K562 (cell line): ENCODE measurements around the gene RBM34. TPM values are rescaled to one million over a fixed set of nuclear protein-coding genes. Genes with fewer than 3 reads are reported as not detected.

Experiments used
- ATAC-seq: fragments of 200-7000 bp; cut with Tn5 transposase; 3 replicates; pipeline ENCODE4 v1.9.1; 2020; ENCODE audit warnings: moderate library complexity
- BruUV-seq: library from RNA; stranded (reverse); fragments of 400-500 nt; replicated peaks from 2 replicates; lab custom pipeline; 2021; lab: Mats Ljungman, UMichigan
- CTCF ChIA-PET: fragments of 300-600 bp; formaldehyde crosslinking; extraction: SDS; loops from one replicate; lab custom pipeline; 2021; ENCODE audit warnings: low intra/inter-chr PET ratio; lab: Yijun Ruan, JAX
- POLR2A ChIA-PET: fragments of 300-600, 350-650 bp; sonication (Branson Sonifier 250); formaldehyde crosslinking; extraction: SDS; loops from one replicate; lab custom pipeline; 2021; ENCODE audit warnings: antibody characterized with exemption, inconsistent platforms; lab: Yijun Ruan, JAX
- DNase-seq, 4 experiments: peaks; one replicate each; pipeline versions ENCODE4 v3.0.0 to v3.0.0-alpha.2; 2011 to 2018; ENCODE audit warnings: low spot score in 3 of 4, mixed read lengths in 3 of 4; ENCODE audit errors: extremely low read depth in 1 of 4
- FAIRE-seq: peaks from 2 replicates; lab custom pipeline; 2011; peaks lifted over from hg19 to GRCh38; lab: Jason Lieb, UNC
- H2AFZ ChIP-seq: 2 replicates; pipeline ENCODE4 v1.6.0; 2011; ENCODE audit warnings: low read depth, low read length, control low read depth, inconsistent platforms
- H3K27ac ChIP-seq: fragments of 200-600 bp; 3 replicates; pipeline ENCODE4 v1.8.0; 2011; ENCODE audit warnings: low read depth, mild to moderate bottlenecking, control low read depth, inconsistent platforms, low read length, moderate library complexity, mixed read lengths; ENCODE audit errors: extremely low read depth
- H3K27me3 ChIP-seq, 2 experiments: fragments of 300-600 bp in 1 of 2; 2 replicates in 1 of 2; 3 replicates in 1 of 2; pipeline versions ENCODE4 v1.6.0 to v1.8.0; 2011; ENCODE audit warnings: inconsistent platforms in 2 of 2, low read length in 2 of 2, mild to moderate bottlenecking in 1 of 2, mixed read lengths in 1 of 2, moderate library complexity in 1 of 2; ENCODE audit not compliant: control insufficient read depth in 2 of 2, insufficient read depth in 2 of 2
- H3K36me3 ChIP-seq: fragments of 300-600 bp; 3 replicates; pipeline ENCODE4 v1.8.0; 2011; ENCODE audit warnings: mild to moderate bottlenecking, low read length, inconsistent platforms; ENCODE audit not compliant: control insufficient read depth, insufficient read depth
- H3K4me1 ChIP-seq, 2 experiments: fragments of 200-600 bp in 1 of 2; replicated peaks in 1 of 2; 2 replicates in 1 of 2; 3 replicates in 1 of 2; pipeline versions ENCODE4 v1.5.1 to v1.8.0; 2011; ENCODE audit warnings: inconsistent platforms in 2 of 2, low read length in 2 of 2, mild to moderate bottlenecking in 1 of 2, mixed read lengths in 1 of 2, moderate library complexity in 1 of 2; ENCODE audit not compliant: control insufficient read depth in 2 of 2, insufficient read depth in 2 of 2
- H3K4me2 ChIP-seq: 2 replicates; pipeline ENCODE4 v1.6.1; 2011; ENCODE audit warnings: low read length, control low read depth, inconsistent platforms, mixed read lengths; ENCODE audit not compliant: insufficient read depth
- H3K4me3 ChIP-seq: fragments of 200-600 bp; sonication (generic), shearing (Covaris generic); 2 replicates; pipeline ENCODE4 v1.5.1; 2016; ENCODE audit warnings: control low read depth, inconsistent platforms
- H3K79me2 ChIP-seq: fragments of 200-600 bp; 3 replicates; pipeline ENCODE4 v1.8.0; 2011; ENCODE audit warnings: low read length, inconsistent platforms; ENCODE audit not compliant: control insufficient read depth, insufficient read depth
- H3K9ac ChIP-seq, 2 experiments: 2 replicates each; pipeline versions ENCODE4 v1.6.0 to v1.6.1; 2011; ENCODE audit warnings: low read depth in 2 of 2, low read length in 2 of 2, control low read depth in 1 of 2, inconsistent platforms in 1 of 2, mild to moderate bottlenecking in 1 of 2, mixed read lengths in 1 of 2; ENCODE audit not compliant: insufficient read depth in 1 of 2
- H3K9me1 ChIP-seq: one replicate; pipeline ENCODE4 v1.6.0; 2011; ENCODE audit warnings: inconsistent platforms, mild to moderate bottlenecking, low read length, moderate library complexity; ENCODE audit not compliant: control insufficient read depth, insufficient read depth
- H3K9me3 ChIP-seq: replicated peaks from 2 replicates; pipeline ENCODE4 v1.5.1; 2011; ENCODE audit warnings: low read depth, low read length, inconsistent platforms; ENCODE audit not compliant: control insufficient read depth, insufficient read depth
- H4K20me1 ChIP-seq: replicated peaks from 2 replicates; pipeline ENCODE4 v1.6.1; 2011; ENCODE audit warnings: low read length, inconsistent platforms, mixed read lengths; ENCODE audit not compliant: control insufficient read depth, insufficient read depth
- BHLHE40 ChIP-seq: IDR thresholded peaks from 2 replicates; pipeline ENCODE4 v1.6.1; 2011; ENCODE audit warnings: low read length, improper control_type of control experiment
- NFIC ChIP-seq: fragments of 450-650 bp; IDR thresholded peaks from 2 replicates; pipeline ENCODE4 v1.6.1; 2017; ENCODE audit warnings: mild to moderate bottlenecking, inconsistent platforms
- WGBS: fragments of 100-300 bp; shearing (Covaris generic); methylation state at CpG from one replicate; pipeline ENCODE4 v1.1.6; 2016; ENCODE audit warnings: low coverage, mixed read lengths; ENCODE audit not compliant: insufficient coverage; ENCODE audit errors: missing lambda C conversion rate; 5-methylcytosine and 5-hydroxymethylcytosine counted together
- in situ Hi-C: fragments of 300-500 bp; cut with MboI; formaldehyde crosslinking; loops from 4 replicates; pipeline ENCODE4 v1.15.0; 2018; ENCODE audit warnings: inconsistent platforms, mixed read lengths
- intact Hi-C: fragments of 100-400 bp; cut with micrococcal nuclease; formaldehyde crosslinking; loops from 2 replicates; pipeline ENCODE4 v1.14.2; 2022
- polyA plus RNA-seq, 8 experiments: library from polyadenylated mRNA; depleted of rRNA in 4 of 8; stranded (reverse) in 5 of 8; unstranded in 3 of 8; fragments of >200 nt; fragmentation: Nextera tagmentation in 2 of 8; fragmentation: Illumina TruSeq in 1 of 8; extraction: Ambion mirVana in 2 of 8; extraction: Trizol in 1 of 8; gene quantifications; 2 replicates each; pipeline versions ENCODE4 v1.2.1 to v1.2.3, GENCODE V29; 2011 to 2014; ENCODE audit warnings: inconsistent platforms in 1 of 8, missing spikeins in 1 of 8
- total RNA-seq, 7 experiments: library from RNA; depleted of rRNA in 6 of 7; stranded (reverse); fragments of >200 nt in 6 of 7; fragmentation: Illumina TruSeq in 2 of 7; extraction: Trizol in 2 of 7; gene quantifications; 2 replicates each; pipeline versions ENCODE4 v1.2.1 to v1.2.3, GENCODE V29; 2011 to 2021; ENCODE audit warnings: low replicate concordance in 1 of 7

RBM34 gene
- total and polyA plus RNA-seq, 9 of the 15 experiments (the other 6 are each of a cell fraction or from before 2014, with no cell fraction given): 64.0 to 178 (median 124) TPM

GRCh38 chr1:235106457-235106856 lies 54.6 kb downstream of the RBM34 start:
- intact Hi-C loops (no loop called here), in situ Hi-C loops (no loop called here)
- ChIA-PET CTCF (interaction anchor here (0.6 kb wide), 1 partner anchor 20 kb away, joined by 4 read pairs; no protein-coding TSS in a partner anchor), POLR2A (interaction anchor here (0.6 to 5.2 kb wide), 6 partner anchors 16 to 1247 kb away, joined by 3 to 51 read pairs (median 4); partner anchors contain the start of genes RBM34 and TOMM20)
- H3K79me2 ChIP-seq: peaks cover 4% of the 10 kb centered on the region; the same call in 1 of the 3 replicates
- no peaks in the 10 kb centered on the region for H3K9me3 ChIP-seq
- no peak overlapping the region for H3K9ac ChIP-seq
- peaks cover 5 to 14% of the 10 kb centered on the region in 2 experiments; a peak in 4 of 5 replicates for H3K4me1 ChIP-seq
- peaks cover 47% of the 10 kb centered on the region for H3K36me3 ChIP-seq
- no peaks in the 10 kb centered on the region for H3K9me1 ChIP-seq
- H2AFZ ChIP-seq: no peak overlapping the region
- no peak overlapping the region; the same call in 2 of the 3 replicates for H3K27ac ChIP-seq
- H3K4me3 ChIP-seq: no peak overlapping the region
- WGBS: 89% methylated on average over 4 of the region's 4 CpGs
- no peaks in the 10 kb centered on the region; the same call in 1 of the 2 replicates for H4K20me1 ChIP-seq
- no TSS peak for BruUV-seq
- FAIRE-seq: no peak
- ATAC-seq: no peak
- DNase-seq: no peak
- no peak overlapping the region for H3K4me2 ChIP-seq
- H3K27me3 ChIP-seq: no peaks in the 10 kb centered on the region
- no peak for TF ChIP-seq BHLHE40
- peak; percentile 60 for TF ChIP-seq NFIC
